Calu3 (cell line): Measurements from ENCODE around the gene RNF144A. TPM values are rescaled to one million over a fixed set of nuclear protein-coding genes. Genes with fewer than 3 reads are reported as not detected.

Experiments used
- BruUV-seq: library from RNA; stranded (reverse); fragments of 400-500 nt; replicated peaks from 2 replicates; lab custom pipeline; 2021; lab: Mats Ljungman, UMichigan
- CTCF ChIA-PET: fragments of 300-600 bp; sonication (Branson Sonifier 250); formaldehyde crosslinking; loops from one replicate; lab custom pipeline; 2022; ENCODE audit warnings: antibody characterized with exemption; lab: Charles Lee
- DNase-seq: peaks from one replicate; pipeline ENCODE4 v3.0.0; 2022
- H3K27ac Mint-ChIP-seq: one replicate; pipeline ENCODE4 v1.8.0; 2022; ENCODE audit warnings: mixed read lengths; ENCODE audit not compliant: unreplicated experiment
- H3K27me3 Mint-ChIP-seq: one replicate; pipeline ENCODE4 v1.8.0; 2022; ENCODE audit warnings: mixed read lengths; ENCODE audit not compliant: unreplicated experiment
- H3K36me3 Mint-ChIP-seq: one replicate; pipeline ENCODE4 v1.8.0; 2022; ENCODE audit warnings: mild to moderate bottlenecking, moderate library complexity, mixed read lengths; ENCODE audit not compliant: insufficient read depth, unreplicated experiment
- H3K4me1 Mint-ChIP-seq: one replicate; pipeline ENCODE4 v1.8.0; 2022; ENCODE audit warnings: mild to moderate bottlenecking, low read depth, mixed read lengths; ENCODE audit not compliant: unreplicated experiment
- H3K4me3 Mint-ChIP-seq: one replicate; pipeline ENCODE4 v1.8.0; 2022; ENCODE audit warnings: mild to moderate bottlenecking, low read depth, moderate library complexity, mixed read lengths; ENCODE audit not compliant: unreplicated experiment
- H3K9me3 Mint-ChIP-seq: one replicate; pipeline ENCODE4 v1.8.0; 2022; ENCODE audit warnings: low read depth, mixed read lengths; ENCODE audit not compliant: unreplicated experiment
- CTCF ChIP-seq: fragments of 200-600 bp; IDR thresholded peaks from one replicate; pipeline ENCODE4 v1.8.0; 2022; ENCODE audit warnings: antibody characterized with exemption; ENCODE audit not compliant: unreplicated experiment
- intact Hi-C: fragments of 100-400 bp; cut with micrococcal nuclease; formaldehyde crosslinking; loops from one replicate; pipeline ENCODE4 v1.10.0; 2022; ENCODE audit not compliant: unreplicated experiment
- total RNA-seq: library from RNA; stranded (reverse); gene quantifications from 2 replicates; pipeline ENCODE4 v1.2.3, GENCODE V29; 2022

The RNF144A gene
- total RNA-seq, 1 experiment from 2014 or later = 13.7 TPM

- H3K9me3 Mint-ChIP-seq = no peaks in the 10 kb centered on the region
- no peaks in the 10 kb centered on the region for H3K27me3 Mint-ChIP-seq
- intact Hi-C loops = no loop called here
- no TSS peak for BruUV-seq
- no peak for TF ChIP-seq CTCF
- no peak overlapping the region for H3K27ac Mint-ChIP-seq
- DNase-seq = no peak
- no peaks in the 10 kb centered on the region for H3K4me1 Mint-ChIP-seq
- no peak overlapping the region for H3K4me3 Mint-ChIP-seq
- H3K36me3 Mint-ChIP-seq = no peaks in the 10 kb centered on the region
- CTCF ChIA-PET = interaction anchor here (0.6 kb wide), 1 partner anchor 217 kb away, joined by 3 read pairs; no protein-coding TSS in a partner anchor
Observed at GRCh38 chr2:6957910-6958615, 40.9 kb downstream of the RNF144A start.

GRCh38 chr2:6958616-6959235 lies 41.5 kb downstream of the RNF144A start:
- TF ChIP-seq CTCF = no peak
- Mint-ChIP-seq H3K36me3 (no peaks in the 10 kb centered on the region), H3K4me3 (no peak overlapping the region), H3K9me3 (peaks cover 3% of the 10 kb centered on the region), H3K27me3 (no peaks in the 10 kb centered on the region), H3K4me1 (no peaks in the 10 kb centered on the region), H3K27ac (no peak overlapping the region)
- BruUV-seq = no TSS peak
- CTCF ChIA-PET = no interaction called here
- no peak for DNase-seq
- intact Hi-C loops = no loop called here

GRCh38 chr2:6959751-6960150 lies 42.5 kb downstream of the RNF144A start:
- H3K27ac Mint-ChIP-seq = no peak overlapping the region
- H3K27me3 Mint-ChIP-seq = no peaks in the 10 kb centered on the region
- H3K4me3 Mint-ChIP-seq = no peak overlapping the region
- H3K9me3 Mint-ChIP-seq = peaks cover 3% of the 10 kb centered on the region
- DNase-seq = no peak
- H3K4me1 Mint-ChIP-seq = no peaks in the 10 kb centered on the region
- intact Hi-C loops = no loop called here
- no TSS peak for BruUV-seq
- CTCF ChIA-PET = no interaction called here
- no peaks in the 10 kb centered on the region for H3K36me3 Mint-ChIP-seq
- TF ChIP-seq CTCF = no peak

- Mint-ChIP-seq H3K4me3 (no peak overlapping the region), H3K4me1 (no peaks in the 10 kb centered on the region), H3K27me3 (no peaks in the 10 kb centered on the region), H3K36me3 (no peaks in the 10 kb centered on the region), H3K9me3 (peaks cover 3% of the 10 kb centered on the region), H3K27ac (no peak overlapping the region)
- no peak for DNase-seq
- CTCF ChIA-PET = no interaction called here
- intact Hi-C loops = no loop called here
- TF ChIP-seq CTCF = no peak
- no TSS peak for BruUV-seq
Observed at GRCh38 chr2:6960659-6961058, 43.4 kb downstream of the RNF144A start.
